ENCODE measurements around the gene PPP1R3D.

- TF ChIP-seq SP1 (IDR thresholded peaks at IDR 0.05) (no peak), BHLHE40 (IDR thresholded peaks at IDR 0.05; ENCODE audit: borderline replicate concordance) (no peak), HDGF (IDR thresholded peaks at IDR 0.05; ENCODE audit: borderline replicate concordance) (no peak)
Measured at GRCh38 chr20:59933296-59933848, 6.7 kb downstream of the PPP1R3D start, which contains the start of gene SYCP2.
